GM12891 (cell line): ENCODE measurements around the gene INPP4A.

Experiments
- POLR2AphosphoS5 ChIP-seq: IDR thresholded peaks from 2 replicates; pipeline ENCODE4 v1.6.1; 2011; ENCODE audit warnings: low read depth, low read length, control low read depth
- POU2F2 ChIP-seq: IDR thresholded peaks from 2 replicates; pipeline ENCODE4 v1.6.1; 2011; ENCODE audit warnings: low read depth, mild to moderate bottlenecking, control low read depth, low read length, moderate library complexity
- TAF1 ChIP-seq: IDR thresholded peaks from 2 replicates; pipeline ENCODE4 v1.6.1; 2011; ENCODE audit warnings: low read depth, low read length, control low read depth

DNA sequence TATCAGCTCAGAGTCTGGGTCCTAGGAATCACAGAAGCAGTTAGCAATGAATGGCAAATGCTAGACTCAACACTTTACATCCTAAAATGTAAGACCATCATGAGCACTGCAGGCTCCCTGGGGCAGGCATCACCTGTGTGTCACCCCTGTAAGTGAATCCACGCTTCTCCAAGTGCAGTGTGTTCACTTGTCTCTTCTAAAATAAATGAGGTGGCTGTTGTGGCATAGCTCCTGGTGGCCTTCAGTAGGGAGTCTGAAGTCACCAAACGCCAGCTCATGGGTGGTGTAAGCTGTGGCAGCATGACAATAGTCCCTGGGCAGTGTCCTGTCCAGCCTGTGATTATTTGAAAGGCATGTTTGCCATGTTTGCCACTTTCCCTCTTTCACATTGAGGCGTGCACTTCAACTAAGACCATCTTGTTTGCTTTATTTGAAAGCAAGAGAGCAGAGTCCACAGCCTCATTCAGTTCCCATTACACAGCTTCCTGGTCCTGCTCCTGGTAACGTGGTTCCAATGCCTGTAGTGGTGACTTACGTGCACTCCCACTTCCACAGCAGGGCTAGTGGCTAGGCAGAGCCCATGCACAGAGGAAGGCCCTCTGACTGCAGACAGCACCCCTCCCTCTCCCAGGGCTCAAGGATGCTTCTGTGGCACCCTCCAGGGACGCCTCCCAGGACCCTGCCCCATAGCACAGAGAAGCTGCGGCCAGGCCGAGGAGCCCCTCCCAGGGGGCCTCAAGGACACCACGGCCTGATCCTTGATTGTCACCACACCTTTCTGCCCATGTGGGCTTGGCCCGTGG lies 139.4 kb downstream of the INPP4A start:
- no peak for TF ChIP-seq POLR2AphosphoS5
- no peak for TF ChIP-seq TAF1
- no peak for TF ChIP-seq POU2F2
